22Rv1 (cell line): ENCODE results near the gene CLIP4.

Experiments
- CTCF ChIP-seq: fragments of 450-650 bp; IDR thresholded peaks from 2 replicates; pipeline ENCODE4 v1.5.1; 2017; ENCODE audit warnings: mild to moderate bottlenecking
- ZFX ChIP-seq: fragments of 450-650 bp; IDR thresholded peaks from 2 replicates; pipeline ENCODE4 v1.6.1; 2017; ENCODE audit warnings: antibody characterized with exemption, borderline replicate concordance

- TF ChIP-seq CTCF (no peak), ZFX (no peak)
Observed at GRCh38 chr2:29072971-29073725, 42.1 kb upstream of the CLIP4 start.
